Activated T-helper 1 cell treated with Interleukin-2 at 50 U/mL for 16 hours (primary cell): Measurements from ENCODE around the gene PLD6.
"Not testable (repeated sequence)": the region's sequence is repeated elsewhere in the genome, so short reads cannot be mapped to it uniquely, and the experiment has no call there.

ENCODE experiments used
- DNase-seq: peaks from one replicate; pipeline ENCODE4 v3.0.0-alpha.2; 2020; ENCODE audit warnings: low read depth

PLD6 gene

DNA sequence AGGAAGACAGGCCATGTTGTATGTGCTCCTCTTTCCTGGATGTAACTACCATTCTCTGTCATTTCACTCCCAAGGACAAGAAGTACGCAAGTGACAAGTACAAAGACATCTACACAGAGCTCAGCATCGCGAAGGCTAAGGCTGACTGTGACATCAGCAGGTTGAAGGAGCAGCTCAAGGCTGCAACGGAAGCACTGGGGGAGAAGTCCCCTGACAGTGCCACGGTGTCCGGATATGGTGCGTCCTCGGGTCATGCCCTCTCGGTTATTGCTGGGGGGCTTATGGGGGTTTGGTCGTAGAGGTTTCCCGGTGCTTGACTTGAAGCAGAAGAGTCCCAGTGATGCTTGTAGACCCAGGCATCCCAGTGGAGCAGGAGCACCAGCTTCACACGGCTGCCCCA is 29.0 kb downstream of the PLD6 start:
- no peak for DNase-seq

DNA sequence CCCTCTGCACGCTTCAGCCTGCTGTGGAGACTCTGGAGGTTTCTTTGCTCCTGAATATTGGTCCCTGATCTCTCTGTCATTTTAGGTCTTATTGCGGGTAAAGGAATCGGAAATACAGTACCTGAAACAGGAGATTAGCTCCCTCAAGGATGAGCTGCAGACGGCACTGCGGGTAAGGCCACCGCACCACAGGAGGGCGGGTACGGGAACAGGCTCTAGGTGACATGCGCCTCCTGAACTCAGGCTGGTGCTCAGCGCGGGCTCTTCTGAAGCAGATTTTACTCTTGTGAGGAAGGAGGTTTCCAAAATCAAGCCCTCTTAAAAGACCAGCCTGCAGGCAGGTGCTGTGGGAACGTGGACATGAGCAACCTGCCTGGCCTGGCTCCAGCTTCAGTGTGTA is 29.8 kb downstream of the PLD6 start:
- DNase-seq, result no peak

DNA sequence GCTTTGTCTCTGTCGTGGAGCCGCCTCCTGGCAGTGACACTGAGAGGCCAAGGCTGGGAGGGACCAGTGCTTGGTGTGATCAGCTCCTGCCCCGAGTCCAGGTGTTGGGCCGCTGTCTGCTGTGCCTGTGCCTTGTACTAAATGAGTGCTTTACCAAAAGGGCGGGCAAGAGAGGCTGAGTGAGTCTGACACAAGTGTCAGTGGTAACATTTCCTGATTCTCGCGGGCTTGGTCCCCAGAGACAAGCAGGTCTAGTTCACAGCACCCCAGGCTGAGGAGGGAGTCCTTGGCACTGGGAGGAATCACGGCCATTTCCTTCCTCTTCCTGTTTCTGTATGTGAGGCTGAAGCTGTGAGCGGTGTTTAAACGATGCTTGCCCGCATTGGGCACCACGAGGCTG is 30.2 kb downstream of the PLD6 start:
- no peak for DNase-seq

DNA sequence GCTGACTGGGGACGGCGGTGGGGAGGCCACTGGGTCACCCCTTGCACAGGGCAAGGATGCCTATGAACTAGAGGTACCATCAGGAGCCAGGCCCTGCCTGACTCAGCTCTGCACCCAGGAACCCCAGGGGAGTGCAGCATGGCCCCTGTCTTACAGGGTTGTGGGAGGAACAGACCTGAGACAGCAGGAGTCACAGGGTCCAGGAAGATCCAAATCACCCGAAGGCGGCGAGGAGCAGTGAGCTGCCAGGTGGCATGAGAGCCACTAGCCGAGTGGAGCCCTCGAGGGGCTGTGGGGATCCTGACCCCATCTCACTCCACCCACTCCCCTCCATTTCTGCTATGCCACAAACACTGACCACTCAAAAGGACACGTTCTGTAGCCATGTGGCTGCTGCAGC is 30.8 kb downstream of the PLD6 start:
- no peak for DNase-seq

DNA sequence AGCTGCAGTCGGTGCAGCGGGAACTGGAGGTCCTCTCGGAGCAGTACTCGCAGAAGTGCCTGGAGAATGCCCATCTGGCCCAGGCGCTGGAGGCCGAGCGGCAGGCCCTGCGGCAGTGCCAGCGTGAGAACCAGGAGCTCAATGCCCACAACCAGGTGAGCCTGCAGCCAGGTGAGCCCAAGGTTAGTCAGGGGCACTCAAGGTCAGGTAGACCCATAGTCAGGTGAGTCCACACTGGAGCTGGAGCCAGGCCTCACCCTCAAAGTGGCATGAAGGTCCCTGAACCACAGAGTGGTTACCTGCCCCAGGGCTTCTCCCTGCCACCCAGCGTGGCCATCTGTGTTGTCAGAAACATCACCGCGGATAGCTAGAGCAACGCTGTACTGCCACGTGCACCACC is 32.2 kb downstream of the PLD6 start:
- DNase-seq, result no peak

DNA sequence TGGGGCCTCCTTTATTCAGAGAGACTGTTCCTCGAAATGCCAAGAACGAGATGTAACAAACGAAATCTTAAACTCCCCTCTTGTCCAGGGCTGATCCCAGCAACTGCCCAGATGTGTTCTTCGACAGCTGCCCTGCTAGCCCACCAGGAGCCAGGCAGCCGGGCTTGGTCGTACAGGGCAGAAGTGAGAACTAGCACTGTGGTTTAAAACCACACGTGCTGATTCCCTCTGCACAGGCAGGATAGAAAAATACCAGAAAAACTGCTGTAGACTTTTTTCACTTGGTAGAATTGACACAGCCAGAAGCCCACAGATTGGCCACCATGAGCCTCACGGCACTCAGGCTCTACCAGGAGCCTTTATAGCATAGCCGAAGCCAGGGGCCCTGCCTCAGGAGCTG is 33.1 kb downstream of the PLD6 start:
- no peak for DNase-seq

DNA sequence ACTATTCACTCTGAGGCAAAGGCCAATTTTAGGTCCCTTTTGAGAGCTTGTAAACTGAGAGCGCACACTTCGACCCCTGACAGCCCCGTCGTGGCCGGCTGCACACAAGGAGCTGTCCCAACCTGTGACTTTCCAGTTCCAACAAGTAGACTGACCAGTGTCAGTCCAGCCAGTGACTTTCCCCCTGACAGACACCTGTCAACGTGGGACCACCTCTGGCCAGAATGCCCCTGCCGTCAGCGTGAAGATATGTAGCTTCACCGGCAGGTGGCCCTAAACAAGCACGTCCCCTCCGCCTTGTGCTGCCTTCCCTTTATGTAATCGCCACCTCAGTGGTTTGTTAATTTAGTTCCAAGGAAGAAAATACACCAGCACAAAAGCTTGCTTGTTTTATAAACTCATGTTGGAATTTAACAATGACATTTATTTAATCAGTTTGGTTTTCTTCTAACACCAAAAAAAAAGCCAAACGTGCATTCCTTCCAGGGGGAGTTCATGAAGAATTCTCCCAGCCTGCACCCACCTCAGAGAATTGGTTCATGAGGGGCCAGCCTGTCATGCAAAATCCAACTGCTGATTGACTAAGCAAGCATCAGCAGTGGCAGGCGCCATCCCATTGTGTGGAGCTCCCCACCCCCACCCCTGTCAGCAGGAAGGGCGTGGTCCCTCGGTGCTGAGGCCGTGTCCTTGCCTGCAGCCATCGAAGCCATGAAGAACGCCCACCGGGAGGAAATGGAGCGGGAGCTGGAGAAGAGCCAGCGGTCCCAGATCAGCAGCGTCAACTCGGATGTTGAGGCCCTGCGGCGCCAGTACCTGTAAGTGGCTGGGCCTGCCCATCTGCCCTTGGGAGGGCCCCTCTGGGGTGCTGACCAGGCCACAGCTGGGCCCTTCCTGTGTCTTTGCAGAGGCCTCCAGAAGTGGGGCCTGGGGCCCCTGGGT is 33.9 kb downstream of the PLD6 start:
- DNase-seq, result no peak

DNA sequence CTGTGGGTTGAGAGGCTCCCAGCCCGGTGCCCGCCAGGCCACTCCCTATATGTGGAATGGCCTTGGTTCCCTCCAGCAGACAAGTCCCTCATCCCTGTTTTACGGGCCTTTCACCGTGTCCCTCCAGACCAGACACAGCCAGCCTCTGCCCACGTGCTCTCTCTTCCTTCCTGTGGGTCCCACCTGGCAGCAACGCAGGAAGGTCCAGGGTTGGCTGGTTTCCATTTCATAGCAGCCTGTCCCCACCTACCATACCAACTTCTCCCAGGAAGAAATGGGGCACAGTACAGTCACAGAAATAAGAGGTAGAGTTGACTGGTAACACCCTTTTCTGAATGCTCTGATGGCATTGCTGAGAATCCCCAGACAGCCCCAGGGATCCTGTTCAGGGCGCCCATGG is 34.9 kb downstream of the PLD6 start:
- DNase-seq, result no peak

DNA sequence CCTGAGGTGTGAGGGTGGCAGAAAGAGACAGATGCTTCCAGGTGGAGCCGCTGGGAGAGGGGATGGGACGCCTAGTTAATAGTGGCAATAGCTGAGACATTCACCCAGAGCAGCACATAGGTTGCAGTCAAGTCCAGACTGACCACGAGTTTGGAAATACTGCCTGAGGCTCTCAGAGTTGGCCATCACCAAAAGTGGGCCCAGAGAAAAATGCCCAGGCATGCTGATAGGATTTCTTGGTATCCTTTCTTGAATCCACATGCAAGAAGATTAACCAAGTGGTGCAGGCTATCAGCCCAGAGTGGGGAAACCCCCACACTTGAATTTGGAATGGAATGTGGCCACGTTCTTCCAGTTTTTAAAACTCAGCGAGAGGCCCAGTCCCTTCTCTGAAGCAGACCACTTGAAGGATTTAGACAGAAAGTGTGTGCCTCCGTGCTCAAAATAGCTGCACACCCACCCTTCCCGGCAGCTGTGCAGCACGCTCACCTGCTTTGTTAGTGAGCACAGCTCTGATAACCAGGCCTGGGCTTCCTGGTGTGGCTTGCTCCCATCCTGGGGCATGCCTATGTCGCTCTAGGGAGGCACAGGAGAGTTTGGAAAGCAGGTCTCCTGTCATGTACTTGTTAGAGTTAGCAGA is 35.7 kb downstream of the PLD6 start:
- DNase-seq, result no peak

DNA sequence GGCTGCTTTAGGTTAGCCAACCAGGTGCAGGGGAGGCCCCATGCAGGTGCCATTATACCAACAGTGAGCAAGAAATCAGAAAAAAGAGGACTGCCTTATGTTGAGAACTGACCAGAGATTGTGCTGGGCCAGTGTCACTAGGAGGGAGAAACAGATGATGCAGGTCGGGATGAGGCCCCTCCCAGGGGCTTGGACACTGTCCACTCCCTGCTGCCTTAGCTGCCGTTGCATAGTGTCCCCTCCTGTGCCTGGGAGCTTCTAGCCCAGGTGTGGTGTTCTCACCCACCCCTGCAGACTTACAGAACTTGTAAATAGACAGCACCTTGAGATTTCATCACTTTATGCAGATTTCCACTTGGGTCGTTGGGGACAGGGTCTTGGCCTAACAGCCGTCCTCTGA is 36.7 kb downstream of the PLD6 start:
- no peak for DNase-seq

DNA sequence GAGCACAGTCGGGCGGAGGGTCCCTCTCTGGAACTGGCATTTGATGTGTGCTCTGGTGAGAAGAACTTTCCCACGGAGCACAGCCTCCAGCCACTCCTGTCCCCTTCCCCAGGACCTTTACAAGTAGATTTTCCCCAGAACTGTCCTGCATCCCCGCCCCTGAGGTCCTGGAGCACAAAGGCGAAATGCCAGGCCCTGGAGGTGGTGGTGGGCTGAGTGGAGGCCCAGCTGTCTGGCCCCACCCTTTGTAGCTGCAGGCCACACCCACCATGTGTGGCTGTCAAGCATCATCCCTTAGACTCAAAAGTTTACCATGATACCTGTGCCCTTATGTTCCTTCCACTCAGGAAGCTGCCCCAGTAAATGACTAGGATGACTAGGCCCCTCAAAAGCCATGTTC is 37.7 kb downstream of the PLD6 start:
- no peak for DNase-seq

DNA sequence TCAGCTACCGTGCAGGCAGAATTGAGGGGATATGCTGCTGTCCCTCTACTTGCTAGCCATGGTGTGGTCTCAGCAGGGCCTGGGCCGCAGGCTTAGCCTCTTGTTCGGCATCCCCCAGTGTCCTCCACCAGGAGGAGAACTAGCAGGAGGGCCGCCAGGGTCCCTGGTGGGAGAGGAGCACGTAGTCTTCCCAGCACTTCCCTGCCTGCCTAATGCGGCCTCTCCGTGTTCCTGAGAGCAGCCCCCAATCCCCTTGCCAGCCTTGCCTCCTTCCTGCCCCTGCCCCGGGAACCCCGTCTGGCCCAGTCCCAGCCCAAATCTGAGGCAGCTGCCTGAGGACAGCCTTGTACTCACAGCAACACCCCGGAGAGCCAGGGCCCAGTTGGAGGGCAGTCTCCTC is 38.1 kb downstream of the PLD6 start:
- no peak for DNase-seq

DNA sequence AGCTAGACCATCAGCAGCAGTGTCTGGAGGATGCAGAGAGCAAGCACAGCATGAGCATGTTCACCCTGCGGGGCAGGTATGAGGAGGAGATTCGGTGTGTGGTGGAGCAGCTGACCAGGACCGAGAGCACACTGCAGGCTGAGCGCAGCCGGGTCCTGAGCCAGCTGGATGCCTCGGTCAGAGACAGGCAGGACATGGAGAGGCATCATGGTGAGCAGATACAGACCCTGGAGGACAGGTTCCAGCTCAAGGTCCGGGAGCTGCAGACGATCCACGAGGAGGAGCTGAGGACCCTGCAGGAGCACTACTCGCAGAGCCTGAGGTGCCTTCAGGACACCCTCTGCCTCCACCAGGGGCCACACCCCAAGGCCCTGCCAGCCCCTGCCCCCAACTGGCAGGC is 38.8 kb downstream of the PLD6 start:
- no peak for DNase-seq

DNA sequence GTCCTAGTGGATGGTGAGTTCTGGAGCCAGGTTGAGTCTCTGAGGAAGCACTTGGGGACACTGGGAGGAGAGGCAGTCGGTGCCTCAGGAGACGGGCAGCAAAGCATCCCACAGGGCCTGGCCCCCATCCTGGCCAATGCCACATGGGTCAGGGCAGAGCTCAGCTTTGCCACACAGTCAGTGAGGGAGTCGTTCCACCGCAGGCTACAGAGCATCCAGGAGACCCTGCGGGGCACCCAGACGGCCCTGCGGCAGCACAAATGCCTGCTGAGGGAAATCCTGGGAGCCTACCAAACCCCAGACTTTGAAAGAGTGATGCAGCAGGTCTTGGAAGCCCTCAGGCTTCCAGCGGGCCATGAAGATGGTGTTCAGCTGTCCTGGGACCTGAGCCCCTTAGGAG is 39.7 kb downstream of the PLD6 start:
- DNase-seq, result no peak

DNA sequence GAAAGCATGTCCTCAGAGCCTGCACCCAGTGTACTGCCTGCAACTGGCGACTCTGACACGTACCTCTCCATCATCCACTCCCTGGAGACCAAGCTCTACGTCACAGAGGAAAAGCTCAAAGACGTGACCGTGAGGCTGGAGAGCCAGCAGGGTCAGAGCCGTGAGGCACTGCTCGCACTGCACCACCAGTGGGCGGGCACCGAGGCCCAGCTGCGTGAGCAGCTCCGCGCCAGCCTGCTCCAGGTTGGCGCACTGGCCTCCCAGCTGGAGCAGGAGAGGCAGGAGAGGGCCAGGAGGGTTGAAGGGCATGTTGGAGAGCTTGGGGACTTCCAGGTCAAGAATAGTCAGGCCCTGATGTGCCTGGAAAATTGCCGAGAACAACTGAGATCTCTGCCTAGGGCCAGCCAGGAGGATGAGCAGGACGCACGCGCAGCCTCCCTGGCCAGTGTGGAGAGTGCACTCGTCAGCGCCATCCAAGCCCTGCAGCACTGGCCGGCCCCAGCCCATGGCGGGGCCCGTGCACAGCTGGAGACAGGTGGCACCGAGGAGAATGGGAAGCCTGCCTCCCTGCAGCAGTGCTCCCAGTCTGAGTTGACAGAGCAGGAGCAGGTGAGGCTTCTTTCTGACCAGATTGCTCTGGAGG is 40.3 kb downstream of the PLD6 start:
- no peak for DNase-seq

DNA sequence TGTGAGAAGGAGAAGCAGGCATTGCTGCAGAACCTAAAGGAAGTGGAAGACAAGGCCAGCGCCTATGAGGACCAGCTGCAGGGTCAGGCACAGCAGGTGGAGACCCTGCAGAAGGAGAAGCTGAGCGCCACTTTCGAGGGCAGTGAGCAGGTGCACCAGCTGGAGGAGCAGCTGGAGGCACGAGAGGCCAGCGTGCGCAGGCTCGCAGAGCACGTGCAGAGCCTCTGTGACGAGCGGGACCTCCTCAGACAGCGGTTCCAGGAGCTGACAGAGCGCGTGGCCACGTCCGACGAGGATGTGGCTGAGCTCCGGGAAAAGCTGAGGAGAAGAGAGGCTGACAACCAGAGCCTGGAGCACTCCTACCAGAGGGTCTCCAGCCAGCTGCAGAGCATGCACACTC is 41.5 kb downstream of the PLD6 start:
- no peak for DNase-seq

DNA sequence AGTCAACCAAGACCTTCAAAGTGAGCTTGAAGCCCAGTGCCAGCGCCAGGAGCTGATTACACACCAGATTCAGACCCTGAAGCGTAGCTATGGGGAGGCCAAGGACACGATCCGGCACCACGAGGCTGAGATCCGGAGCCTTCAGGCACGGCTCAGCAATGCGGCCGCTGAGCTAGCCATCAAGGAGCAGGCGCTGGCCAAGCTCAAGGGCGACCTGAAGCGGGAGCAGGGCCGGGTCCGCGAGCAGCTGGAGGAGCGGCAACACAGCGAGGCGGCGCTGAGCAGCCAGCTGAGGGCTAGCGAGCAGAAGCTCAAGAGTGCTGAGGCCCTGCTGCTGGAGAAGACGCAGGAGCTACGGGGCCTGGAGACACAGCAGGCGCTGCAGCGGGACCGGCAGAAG is 42.0 kb downstream of the PLD6 start:
- DNase-seq, result no peak

DNA sequence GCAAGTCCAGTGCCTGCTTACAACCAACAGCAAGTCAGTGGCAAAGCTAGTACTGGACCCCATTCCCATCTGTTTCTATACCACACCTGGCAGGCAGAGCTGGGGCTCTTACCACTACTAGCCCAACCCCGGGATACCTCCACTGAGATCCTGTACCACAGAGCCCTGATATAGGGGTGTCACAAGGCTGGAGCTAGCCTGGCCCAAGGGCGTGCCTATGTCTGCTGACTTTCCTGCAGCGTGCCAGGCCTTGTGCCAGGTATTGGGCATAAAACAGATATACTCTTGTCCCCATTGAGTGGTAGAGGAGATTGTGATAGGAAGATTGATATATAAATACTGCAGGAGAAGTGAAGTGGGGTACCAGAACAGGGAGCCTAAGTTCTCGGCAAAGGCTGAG is 44.4 kb downstream of the PLD6 start:
- no peak for DNase-seq

DNA sequence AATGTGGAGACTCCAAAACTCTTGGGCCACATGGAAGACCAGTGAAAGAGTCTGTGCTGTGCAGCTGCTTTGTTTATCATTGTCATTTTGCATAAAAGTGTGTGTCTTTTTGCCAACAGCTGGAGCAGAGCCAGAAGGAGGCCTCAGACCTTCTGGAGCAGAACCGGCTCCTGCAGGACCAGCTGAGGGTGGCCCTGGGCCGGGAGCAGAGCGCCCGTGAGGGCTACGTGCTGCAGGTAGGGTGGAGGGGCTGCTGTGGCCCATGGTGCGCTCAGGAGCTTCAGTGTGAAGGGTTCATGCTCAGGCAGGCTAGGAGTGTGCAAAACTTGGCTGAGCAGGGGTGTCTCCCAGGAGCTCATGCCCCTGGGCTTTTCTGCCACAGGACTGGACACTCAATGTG is 45.0 kb downstream of the PLD6 start:
- no peak for DNase-seq

DNA sequence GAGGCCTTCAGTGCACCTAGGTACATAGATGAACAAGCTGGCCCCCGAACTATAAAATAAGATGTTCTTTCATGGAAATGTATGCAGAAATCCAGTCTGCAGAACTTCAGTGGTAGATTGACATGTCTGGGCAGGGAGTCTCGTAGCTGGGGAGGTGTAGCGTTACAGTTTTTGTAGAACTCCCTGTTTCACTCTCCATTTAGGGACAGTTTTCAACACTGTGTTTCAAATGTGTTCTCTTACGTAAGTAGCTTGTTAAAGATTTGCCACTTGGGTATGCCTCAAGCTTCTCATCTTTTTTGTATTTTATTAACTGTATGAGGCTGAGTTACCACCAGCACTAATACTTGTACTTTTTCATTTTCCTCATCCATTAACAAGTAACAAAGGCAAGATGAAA is 46.6 kb downstream of the PLD6 start:
- no peak for DNase-seq

DNA sequence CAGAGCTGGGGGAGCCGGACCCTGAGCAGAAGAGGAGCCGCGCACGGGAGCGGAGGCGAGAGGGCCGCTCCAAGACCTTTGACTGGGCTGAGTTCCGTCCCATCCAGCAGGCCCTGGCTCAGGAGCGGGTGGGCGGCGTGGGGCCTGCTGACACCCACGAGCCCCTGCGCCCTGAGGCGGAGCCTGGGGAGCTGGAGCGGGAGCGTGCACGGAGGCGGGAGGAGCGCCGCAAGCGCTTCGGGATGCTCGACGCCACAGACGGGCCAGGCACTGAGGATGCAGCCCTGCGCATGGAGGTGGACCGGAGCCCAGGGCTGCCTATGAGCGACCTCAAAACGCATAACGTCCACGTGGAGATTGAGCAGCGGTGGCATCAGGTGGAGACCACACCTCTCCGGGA is 47.6 kb downstream of the PLD6 start:
- not testable (repeated sequence) for DNase-seq

DNA sequence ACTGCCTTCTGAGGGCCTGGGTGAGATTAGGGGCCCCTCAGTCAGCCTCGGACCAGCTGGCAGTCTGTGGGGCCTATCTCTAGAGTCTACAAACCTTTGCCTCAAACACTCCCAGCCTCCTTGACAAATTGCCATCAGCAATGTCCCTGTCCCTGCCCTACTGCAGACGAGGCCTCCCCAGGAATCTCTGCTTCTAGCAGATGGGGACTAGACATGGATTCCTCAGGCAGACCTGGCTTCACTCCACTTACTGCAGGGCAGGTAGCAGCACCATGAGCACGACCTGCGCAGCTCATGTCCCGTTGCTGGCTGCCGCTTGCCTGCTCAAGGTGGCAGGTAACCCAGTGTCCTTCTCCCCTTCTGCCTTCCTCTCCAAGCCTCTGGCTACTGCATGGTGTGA is 49.1 kb downstream of the PLD6 start:
- no peak for DNase-seq

DNA sequence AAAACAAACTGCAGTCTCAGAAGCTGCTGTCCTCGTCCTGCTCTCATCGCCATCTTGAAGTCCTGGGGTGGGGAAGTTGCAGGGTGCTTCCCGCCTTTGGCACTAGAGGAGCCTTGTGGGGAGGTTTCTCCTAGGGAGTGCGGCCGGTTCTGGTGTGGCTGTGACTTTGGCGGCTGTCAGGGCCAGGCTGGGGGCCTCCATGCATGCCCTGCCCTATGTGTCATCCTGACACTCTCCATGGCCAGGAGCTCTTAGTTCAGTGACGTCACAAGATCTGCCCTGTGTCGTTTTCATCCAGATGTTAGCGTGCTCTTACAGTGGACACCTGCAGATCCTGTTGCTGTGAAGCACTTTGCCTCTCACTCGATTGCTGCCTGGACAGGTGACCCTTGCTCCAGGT is 49.6 kb downstream of the PLD6 start:
- no peak for DNase-seq
